CD4-positive, alpha-beta T cell (primary cell): ENCODE data around the gene OLFM1. TPM values are rescaled to one million over a fixed set of nuclear protein-coding genes. Genes with fewer than 3 reads are reported as not detected.

Experiments
- ATAC-seq: fragments of 200-7000 bp; cut with Tn5 transposase; one replicate; pipeline ENCODE4 v1.10.0; 2022; ENCODE audit warnings: mild to moderate bottlenecking; ENCODE audit not compliant: poor library complexity
- CTCF ChIA-PET: fragments of 350-600 bp; sonication (Branson Sonifier 250); formaldehyde crosslinking; loops from one replicate; lab custom pipeline; 2021; ENCODE audit warnings: antibody characterized with exemption, inconsistent platforms; lab: Charles Lee
- POLR2A ChIA-PET: fragments of 350-600 bp; sonication (Branson Sonifier 250); formaldehyde crosslinking; loops from one replicate; lab custom pipeline; 2021; ENCODE audit warnings: antibody characterized with exemption, inconsistent platforms; lab: Charles Lee
- DNase-seq, 14 experiments: peaks; one replicate each; pipeline ENCODE4 v3.0.0-alpha.2; 2013 to 2020; ENCODE audit warnings: mixed read lengths in 2 of 14
- H3K27ac ChIP-seq, 2 donors: one replicate each; pipeline versions ENCODE4 v1.5.1 to v1.7.0; 2013; ENCODE audit warnings: low read length in 2 of 2, low read depth in 1 of 2, mild to moderate bottlenecking in 1 of 2
- H3K27me3 ChIP-seq, 2 experiments: 1 replicate in 1 of 2; 2 replicates in 1 of 2; pipeline versions ENCODE4 v1.6.1 to v1.7.0; 2013; ENCODE audit warnings: low read length in 2 of 2, control low read depth in 1 of 2, mild to moderate bottlenecking in 1 of 2, moderate library complexity in 1 of 2; ENCODE audit not compliant: insufficient read depth in 2 of 2, control insufficient read depth in 1 of 2
- H3K36me3 ChIP-seq: one replicate; pipeline ENCODE4 v1.6.1; 2013; ENCODE audit warnings: low read length, control low read depth; ENCODE audit not compliant: insufficient read depth
- H3K4me1 ChIP-seq: one replicate; pipeline ENCODE4 v1.6.1; 2013; ENCODE audit warnings: low read length, control low read depth; ENCODE audit not compliant: insufficient read depth
- H3K4me3 ChIP-seq: one replicate; pipeline ENCODE4 v1.5.1; 2013; ENCODE audit warnings: mild to moderate bottlenecking, low read length, moderate library complexity
- H3K9me3 ChIP-seq, 2 experiments: 1 replicate in 1 of 2; 2 replicates in 1 of 2; pipeline versions ENCODE4 v1.6.1 to v1.7.0; 2013; ENCODE audit warnings: low read length in 2 of 2, mild to moderate bottlenecking in 2 of 2, control low read depth in 1 of 2, moderate library complexity in 1 of 2; ENCODE audit not compliant: control insufficient read depth in 1 of 2, insufficient read depth in 1 of 2
- H3K27ac Mint-ChIP-seq: one replicate; pipeline ENCODE4 v1.8.0; 2020; ENCODE audit warnings: mixed read lengths
- H3K27me3 Mint-ChIP-seq: one replicate; pipeline ENCODE4 v1.8.0; 2021; ENCODE audit warnings: mixed read lengths
- H3K36me3 Mint-ChIP-seq: one replicate; pipeline ENCODE4 v1.8.0; 2021; ENCODE audit warnings: low read depth, mixed read lengths
- H3K4me1 Mint-ChIP-seq: one replicate; pipeline ENCODE4 v1.8.0; 2021; ENCODE audit warnings: low read depth, mixed read lengths
- H3K4me3 Mint-ChIP-seq: one replicate; pipeline ENCODE4 v1.8.0; 2020; ENCODE audit warnings: mild to moderate bottlenecking, mixed read lengths
- H3K9me3 Mint-ChIP-seq: one replicate; pipeline ENCODE4 v1.8.0; 2020; ENCODE audit warnings: mixed read lengths
- CTCF ChIP-seq: fragments of 200-600 bp; IDR thresholded peaks from one replicate; pipeline ENCODE4 v1.8.0; 2022; ENCODE audit warnings: antibody characterized with exemption, mild to moderate bottlenecking
- intact Hi-C, 2 experiments: fragments of 100-400 bp; cut with DNase I in 1 of 2; cut with micrococcal nuclease in 1 of 2; formaldehyde crosslinking; loops; one replicate each; pipeline versions ENCODE4 v1.15.1 to v1.9.0; 2023 to 2025; cut with DNase I, micrococcal nuclease
- total RNA-seq, 174 experiments: library from RNA in 2 of 174; stranded (reverse) in 2 of 174; gene quantifications; one replicate each; pipeline ENCODE4 v1.2.3 and lab custom pipeline; 2021 to 2026

OLFM1 gene
- total RNA-seq, 2 experiments from 2014 or later, result not detected

- ChIA-PET CTCF (no interaction called here), POLR2A (no interaction called here)
- no peak overlapping the region for H3K4me3 ChIP-seq
- no peaks in the 10 kb centered on the region for H3K36me3 ChIP-seq
- Mint-ChIP-seq H3K27ac (no peak overlapping the region), H3K4me1 (no peaks in the 10 kb centered on the region), H3K9me3 (no peaks in the 10 kb centered on the region), H3K36me3 (no peaks in the 10 kb centered on the region), H3K27me3 (peaks cover 42% of the 10 kb centered on the region), H3K4me3 (no peak overlapping the region)
- ATAC-seq, result no peak
- peaks cover 4 to 21% of the 10 kb centered on the region in 2 experiments for H3K27me3 ChIP-seq
- TF ChIP-seq CTCF, result no peak
- no peaks in the 10 kb centered on the region for H3K4me1 ChIP-seq
- H3K27ac ChIP-seq, result no peak overlapping the region
- no peak for DNase-seq
- H3K9me3 ChIP-seq, result peaks cover 0 to 19% of the 10 kb centered on the region in 2 experiments
- intact Hi-C loops, result no loop called here
These were observed 18.5 kb downstream of the OLFM1 start for GRCh38 chr9:135105938-135106491.

- no peak overlapping the region for H3K4me3 ChIP-seq
- H3K27me3 Mint-ChIP-seq, result peaks cover 41% of the 10 kb centered on the region
- H3K9me3 ChIP-seq, result peaks cover 0 to 17% of the 10 kb centered on the region in 2 experiments
- ChIA-PET CTCF (no interaction called here), POLR2A (no interaction called here)
- H3K4me3 Mint-ChIP-seq, result no peak overlapping the region
- no peak overlapping the region for H3K27ac ChIP-seq
- H3K27ac Mint-ChIP-seq, result no peak overlapping the region
- DNase-seq (no peak), ATAC-seq (no peak)
- intact Hi-C loops, result no loop called here
- H3K36me3 ChIP-seq, result no peaks in the 10 kb centered on the region
- TF ChIP-seq CTCF, result no peak
- H3K9me3 Mint-ChIP-seq, result no peaks in the 10 kb centered on the region
- no peaks in the 10 kb centered on the region for H3K36me3 Mint-ChIP-seq
- no peaks in the 10 kb centered on the region for H3K4me1 Mint-ChIP-seq
- no peaks in the 10 kb centered on the region for H3K4me1 ChIP-seq
- peaks cover 4 to 16% of the 10 kb centered on the region in 2 experiments for H3K27me3 ChIP-seq
These were observed 19.2 kb downstream of the OLFM1 start for GRCh38 chr9:135106551-135107270.

- DNase-seq (no peak), ATAC-seq (no peak)
- Histone ChIP-seq H3K27me3 (peaks cover 4 to 16% of the 10 kb centered on the region in 2 experiments), H3K4me1 (no peaks in the 10 kb centered on the region), H3K36me3 (no peaks in the 10 kb centered on the region), H3K9me3 (peaks cover 0 to 13% of the 10 kb centered on the region in 2 experiments), H3K27ac (no peak overlapping the region), H3K4me3 (no peak overlapping the region)
- Mint-ChIP-seq H3K4me3 (no peak overlapping the region), H3K27ac (no peak overlapping the region), H3K27me3 (peaks cover 36% of the 10 kb centered on the region), H3K36me3 (no peaks in the 10 kb centered on the region), H3K9me3 (no peaks in the 10 kb centered on the region), H3K4me1 (no peaks in the 10 kb centered on the region)
- intact Hi-C loops, result no loop called here
- no peak for TF ChIP-seq CTCF
- CTCF ChIA-PET, result no interaction called here
- POLR2A ChIA-PET, result no interaction called here
These were observed 20.2 kb downstream of the OLFM1 start for GRCh38 chr9:135107581-135108235.
